Lower lobe of right lung (tissue), 2 donors: ENCODE data around the gene IL34. TPM values are rescaled to one million over a fixed set of nuclear protein-coding genes. Genes with fewer than 3 reads are reported as not detected.

Experiments used
- ATAC-seq, 2 donors: fragments of 200-7000 bp; cut with Tn5 transposase; one replicate each; pipeline ENCODE4 v1.9.1; 2020 to 2022; ENCODE audit warnings: mild to moderate bottlenecking in 2 of 2, moderate library complexity in 2 of 2
- DNase-seq: peaks from one replicate; pipeline ENCODE4 v3.0.0-alpha.2; 2020
- H3K27ac ChIP-seq: fragments of 200-600 bp; one replicate; pipeline ENCODE4 v1.8.0; 2022
- H3K27me3 ChIP-seq: fragments of 200-600 bp; one replicate; pipeline ENCODE4 v1.8.0; 2022; ENCODE audit warnings: low read depth
- H3K36me3 ChIP-seq: fragments of 200-600 bp; one replicate; pipeline ENCODE4 v1.8.0; 2022; ENCODE audit warnings: mild to moderate bottlenecking
- H3K4me1 ChIP-seq: fragments of 200-600 bp; one replicate; pipeline ENCODE4 v1.8.0; 2022
- H3K4me3 ChIP-seq: fragments of 200-600 bp; one replicate; pipeline ENCODE4 v1.8.0; 2022; ENCODE audit warnings: mild to moderate bottlenecking
- H3K9me3 ChIP-seq: fragments of 200-600 bp; one replicate; pipeline ENCODE4 v1.8.0; 2022
- CTCF ChIP-seq: fragments of 200-600 bp; IDR thresholded peaks from one replicate; pipeline ENCODE4 v1.8.0; 2022; ENCODE audit warnings: antibody characterized with exemption, mild to moderate bottlenecking
- intact Hi-C: fragments of 100-400 bp; cut with DNase I; formaldehyde crosslinking; loops from one replicate; pipeline ENCODE4 v1.11.0; 2022
- total RNA-seq: library from RNA; stranded (reverse); fragmentation: NEBNext Ultra II Directional; extraction: Animal tissue kit (Norgen Biotek cat#: 25700); gene quantifications from one replicate; pipeline ENCODE4 v1.2.1, GENCODE V29; 2021
- donor health status: DM: no; HTN: yes; CAD: no; lungs with severe emphysema.

The IL34 gene
- total RNA-seq, 1 donor from 2014 or later: 2.6 TPM

- H3K36me3 ChIP-seq: peaks cover 39% of the 10 kb centered on the region
- peak overlapping the region; percentile 39 for H3K27ac ChIP-seq
- no peak overlapping the region for H3K4me3 ChIP-seq
- peaks cover 52% of the 10 kb centered on the region for H3K4me1 ChIP-seq
- intact Hi-C loops: no loop called here
- H3K9me3 ChIP-seq: no peaks in the 10 kb centered on the region
- no peaks in the 10 kb centered on the region for H3K27me3 ChIP-seq
- no peak for TF ChIP-seq CTCF
- ATAC-seq (no peak), DNase-seq (no peak)
These were observed 35.3 kb downstream of the IL34 start for GRCh38 chr16:70681382-70682238.

- ATAC-seq (no peak), DNase-seq (no peak)
- H3K9me3 ChIP-seq: no peaks in the 10 kb centered on the region
- H3K27me3 ChIP-seq: no peaks in the 10 kb centered on the region
- H3K36me3 ChIP-seq: peaks cover 30% of the 10 kb centered on the region
- intact Hi-C loops: no loop called here
- TF ChIP-seq CTCF: no peak
- peaks cover 61% of the 10 kb centered on the region for H3K4me1 ChIP-seq
- peak overlapping the region; percentile 24 for H3K27ac ChIP-seq
- H3K4me3 ChIP-seq: no peak overlapping the region
These were observed 36.1 kb downstream of the IL34 start for GRCh38 chr16:70682239-70683145.

- Histone ChIP-seq H3K27me3 (no peaks in the 10 kb centered on the region), H3K4me1 (peaks cover 69% of the 10 kb centered on the region), H3K27ac (peak overlapping the region; percentile 24), H3K4me3 (peak overlapping the region; percentile 73), H3K9me3 (no peaks in the 10 kb centered on the region), H3K36me3 (peaks cover 21% of the 10 kb centered on the region)
- ATAC-seq (no peak), DNase-seq (no peak)
- intact Hi-C loops: no loop called here
- no peak for TF ChIP-seq CTCF
These were observed 37.0 kb downstream of the IL34 start for GRCh38 chr16:70683146-70683944.

- intact Hi-C loops: no loop called here
- H3K4me3 ChIP-seq: peak overlapping the region; percentile 73
- no peak for ATAC-seq
- peak overlapping the region; percentile 73 for H3K27ac ChIP-seq
- H3K4me1 ChIP-seq: peaks cover 80% of the 10 kb centered on the region
- peaks cover 11% of the 10 kb centered on the region for H3K36me3 ChIP-seq
- no peaks in the 10 kb centered on the region for H3K27me3 ChIP-seq
- DNase-seq: no peak
- no peaks in the 10 kb centered on the region for H3K9me3 ChIP-seq
- no peak for TF ChIP-seq CTCF
These were observed 38.0 kb downstream of the IL34 start for GRCh38 chr16:70684146-70685060.
